ENCODE measurements around the gene TLCD5.
A peak's percentile ranks its signal among the peaks of the same experiment; 100 is the strongest.

Gene TLCD5

DNA sequence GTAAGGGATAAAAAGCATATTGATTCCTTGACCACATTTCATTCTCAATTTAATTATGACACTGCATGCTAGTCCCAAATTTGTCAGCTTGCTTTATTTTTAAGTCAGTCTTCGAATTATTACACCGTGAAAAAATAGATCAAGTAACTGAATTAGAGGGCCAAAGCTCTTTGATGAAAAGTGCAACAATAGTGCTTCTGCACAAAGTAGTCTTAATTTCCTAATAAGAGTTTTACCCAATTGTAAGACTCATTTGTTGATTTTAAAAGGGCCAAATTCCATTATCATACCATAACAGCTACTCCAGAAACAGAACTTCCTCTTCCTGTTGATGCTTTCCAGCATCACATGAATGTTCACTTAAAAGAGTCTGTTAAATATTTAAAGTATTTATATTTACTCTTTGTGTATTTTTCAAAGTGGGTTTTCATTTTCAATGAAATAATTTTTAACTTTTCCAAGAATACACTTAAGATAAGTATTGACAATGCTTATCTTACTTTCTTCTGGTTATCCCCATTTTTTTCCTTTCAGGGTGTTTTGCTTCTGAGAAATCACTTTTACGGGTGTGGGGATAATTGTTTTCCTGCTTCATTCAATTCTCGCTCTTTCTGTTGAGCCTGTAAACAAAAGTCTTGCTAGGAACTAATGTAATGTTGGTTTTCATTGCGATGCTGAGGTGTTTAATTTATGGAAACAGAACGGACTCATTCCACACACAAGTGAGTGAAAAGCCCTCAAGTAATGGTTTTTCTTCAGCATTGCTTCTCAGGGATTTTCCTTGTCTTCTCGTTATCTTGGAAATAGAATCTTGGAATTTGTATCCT, 13.2 kb downstream of the TLCD5 start:
- DNase-seq = peak in 1 of 2 experiments; percentile 9

DNA sequence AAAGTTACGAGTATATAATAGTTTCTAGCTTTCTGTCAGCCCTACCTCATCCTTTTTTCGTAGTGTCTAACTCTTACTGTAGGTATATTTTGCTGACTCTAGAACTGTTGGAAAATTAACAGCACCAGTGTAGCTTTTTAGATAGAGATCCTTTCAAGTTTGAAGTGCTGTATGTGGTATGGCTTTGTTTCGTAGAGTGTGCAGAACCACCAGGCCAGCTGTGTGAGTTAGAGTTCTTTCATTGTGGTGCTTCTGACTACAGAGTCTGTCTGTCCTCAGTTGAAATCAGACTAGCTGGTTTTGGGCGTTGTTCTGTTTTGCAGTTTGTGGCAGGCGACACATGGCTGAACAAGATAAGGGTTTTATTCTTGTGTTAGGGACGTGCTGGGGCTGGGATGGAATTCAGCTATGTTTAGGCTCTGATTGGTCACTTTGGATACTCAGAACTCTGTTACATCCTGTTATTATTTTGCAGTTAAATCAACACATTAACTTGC, 14.3 kb downstream of the TLCD5 start:
- no peak for DNase-seq

- DNase-seq = no peak
Observed at GRCh38 chr11:120340529-120340928, 15.4 kb downstream of the TLCD5 start.

DNA sequence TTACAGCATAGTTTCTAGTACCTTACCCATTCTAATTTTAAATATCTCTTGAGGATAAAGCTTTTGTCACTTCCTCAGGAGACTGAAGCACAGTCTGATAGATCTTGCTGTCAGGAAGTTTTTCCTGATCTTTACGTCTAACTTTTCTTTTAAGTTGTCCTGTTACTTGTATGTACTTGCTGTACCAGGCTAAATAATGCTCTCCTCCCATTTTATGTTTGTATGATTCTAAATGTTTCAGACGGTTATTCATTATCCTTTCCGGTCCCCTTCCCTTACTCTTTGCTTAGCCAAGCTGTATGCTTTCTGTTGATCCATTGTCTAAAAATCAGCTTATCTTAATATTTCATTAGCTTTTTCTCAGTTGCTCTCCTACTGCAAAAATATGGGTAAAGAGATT, 17.1 kb downstream of the TLCD5 start:
- no peak for DNase-seq

- no peak for DNase-seq
Observed at GRCh38 chr11:120342678-120343077, 17.6 kb downstream of the TLCD5 start.

DNA sequence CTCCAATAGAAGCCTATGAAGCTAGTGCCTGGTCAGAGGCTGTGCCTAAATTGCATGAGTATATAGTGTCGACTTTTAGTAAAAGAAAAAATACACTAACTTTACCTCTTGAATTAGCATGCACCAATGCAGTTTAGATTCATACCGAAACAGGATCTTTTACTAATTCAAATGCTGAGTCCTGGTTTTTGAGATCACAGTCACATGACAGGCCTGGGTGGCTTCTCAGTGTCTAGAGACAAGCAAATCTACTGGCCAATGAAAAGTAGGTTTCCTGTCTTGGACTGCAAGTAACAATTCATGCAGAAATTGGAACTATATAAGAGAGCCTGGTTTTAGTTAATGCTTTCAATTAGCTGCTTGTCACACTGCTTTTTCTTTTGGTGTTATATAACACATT, 18.3 kb downstream of the TLCD5 start:
- DNase-seq = no peak

- DNase-seq = no peak
Observed at GRCh38 chr11:120344302-120345004, 19.4 kb downstream of the TLCD5 start.

DNA sequence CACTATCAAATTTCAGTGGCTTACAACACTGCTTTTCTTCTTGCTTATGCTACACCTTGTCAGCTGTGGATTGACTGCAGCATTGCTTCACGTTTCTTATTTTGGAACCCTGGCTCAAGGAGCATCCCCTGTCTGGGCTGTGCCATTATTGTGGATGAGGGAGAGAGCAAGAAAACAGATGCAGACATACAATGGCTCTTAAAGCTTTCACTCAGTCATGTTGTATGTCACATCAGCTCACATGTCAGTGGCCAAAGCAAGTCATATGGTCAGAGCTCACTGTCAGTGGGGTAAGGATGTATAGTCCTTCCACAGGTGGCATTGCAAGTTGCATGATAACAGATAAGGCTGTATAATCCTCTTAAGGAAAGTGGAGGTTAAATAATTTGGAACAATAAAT, 21.1 kb downstream of the TLCD5 start:
- DNase-seq = no peak

DNA sequence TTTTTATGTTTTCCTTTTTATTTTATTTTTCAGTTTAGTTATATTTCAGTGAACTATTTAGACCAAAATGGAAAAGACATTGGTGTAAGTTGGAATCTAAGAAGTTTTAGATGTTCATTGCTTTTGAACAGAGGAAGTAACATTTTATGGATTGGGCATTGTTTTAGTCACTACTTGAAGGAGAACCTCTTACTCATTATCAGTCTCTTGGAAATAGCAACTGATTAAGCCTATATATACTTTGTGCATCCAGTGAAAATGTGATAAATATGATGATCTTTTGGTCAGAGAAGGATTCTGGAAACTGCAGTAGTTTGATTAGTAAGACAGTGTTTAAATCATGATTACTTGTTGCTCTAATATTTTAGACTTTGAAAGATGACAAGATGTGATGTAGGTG, 25.5 kb downstream of the TLCD5 start:
- DNase-seq = no peak

DNA sequence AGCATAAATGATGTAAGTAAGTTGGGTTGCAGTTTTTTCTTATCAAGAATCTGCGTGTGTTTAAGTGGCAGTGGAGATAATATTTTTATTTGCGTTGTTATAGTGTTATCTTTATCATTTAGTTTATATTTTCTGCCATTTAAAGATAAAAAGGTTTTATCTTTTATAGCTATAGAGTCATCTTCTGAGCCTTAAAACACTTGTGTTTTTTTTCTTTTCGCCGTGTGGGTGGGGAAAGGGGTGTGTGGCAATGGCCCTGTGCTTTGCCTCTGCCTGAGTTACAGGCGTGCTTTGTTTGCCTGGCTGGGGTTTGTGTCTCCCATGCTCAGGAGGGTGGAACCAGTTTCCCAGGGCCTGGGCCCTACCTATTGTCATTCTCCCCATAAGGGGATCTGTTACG, 27.3 kb downstream of the TLCD5 start:
- DNase-seq = no peak

DNA sequence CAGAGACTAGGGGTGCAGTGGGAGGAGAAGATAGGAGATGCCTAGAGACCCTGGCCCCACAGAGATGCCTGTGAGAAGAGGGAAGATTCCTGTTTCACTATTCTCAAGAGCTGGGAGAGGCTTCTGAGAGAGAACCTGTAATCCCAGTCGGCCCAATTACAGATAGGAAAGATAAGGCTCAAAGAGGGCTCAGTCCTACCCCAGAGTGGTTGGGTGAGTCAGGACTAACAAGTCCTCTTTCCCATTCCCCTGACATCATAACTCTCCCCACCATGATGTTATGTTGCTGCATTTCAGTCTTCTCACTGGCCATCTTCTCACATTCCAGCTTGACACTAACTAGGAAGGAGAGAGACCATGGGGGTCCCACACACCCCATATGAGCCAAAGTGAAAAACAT, 29.0 kb downstream of the TLCD5 start:
- no peak for DNase-seq

DNA sequence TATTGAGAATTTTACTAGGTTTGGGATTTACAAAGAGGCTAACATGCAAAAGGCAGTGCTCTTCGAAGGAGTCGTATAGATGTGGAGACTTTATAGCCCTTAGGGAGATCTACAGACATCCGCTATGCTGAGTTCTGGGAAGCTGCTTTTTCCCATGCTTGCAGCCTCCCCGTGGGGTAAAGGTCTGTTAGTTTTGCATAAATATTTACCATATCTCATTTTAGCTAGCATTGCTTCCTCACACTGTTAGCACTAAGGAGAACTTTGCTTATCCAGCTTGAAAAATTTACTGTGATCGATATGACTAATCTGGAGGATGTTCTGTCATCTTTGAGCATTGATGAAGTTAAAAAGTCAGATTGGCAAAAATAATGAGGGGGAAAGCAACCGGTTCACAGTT, 29.7 kb downstream of the TLCD5 start:
- DNase-seq = no peak

DNA sequence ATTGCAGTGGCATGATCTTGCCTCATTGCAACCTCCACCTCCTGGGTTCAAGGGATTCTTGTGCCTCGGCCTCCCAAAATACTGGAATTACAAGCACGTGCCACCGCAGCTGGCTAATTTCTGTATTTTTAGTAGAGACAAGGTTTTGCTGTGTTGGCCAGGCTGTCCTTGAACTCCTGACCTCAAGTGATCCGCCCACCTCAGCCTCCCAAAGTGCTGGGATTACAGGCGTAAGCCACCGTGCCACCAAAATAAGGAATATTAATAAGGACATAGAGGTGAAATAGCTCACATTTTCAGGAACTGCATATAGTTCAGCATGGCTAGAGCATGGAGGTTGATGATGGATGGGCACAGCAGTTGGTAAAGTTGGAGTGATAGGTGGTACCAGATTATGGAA, 32.5 kb downstream of the TLCD5 start:
- DNase-seq = no peak

DNA sequence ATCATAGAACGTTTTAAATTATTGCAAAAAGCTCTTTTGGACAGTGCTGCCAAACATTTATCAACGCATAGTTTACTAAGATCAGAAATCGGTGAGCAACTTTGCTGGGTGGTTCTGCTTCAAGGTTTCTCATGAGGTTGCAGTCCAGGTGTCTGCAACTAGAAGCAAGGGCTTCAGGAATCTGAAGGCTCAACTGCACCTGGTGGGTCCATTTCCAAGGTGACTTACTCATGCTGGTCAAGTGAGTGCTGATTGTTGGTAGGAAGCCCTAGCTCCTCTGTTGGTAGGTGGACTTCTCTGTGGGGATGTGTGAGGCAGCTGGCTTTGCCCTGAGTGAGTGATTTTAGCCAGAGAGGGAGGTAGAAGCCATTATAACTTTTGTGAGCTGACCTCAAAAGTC, 33.6 kb downstream of the TLCD5 start:
- DNase-seq = no peak

GRCh38 chr11:120363436-120363835, 38.3 kb downstream of the TLCD5 start:
- DNase-seq = no peak

DNA sequence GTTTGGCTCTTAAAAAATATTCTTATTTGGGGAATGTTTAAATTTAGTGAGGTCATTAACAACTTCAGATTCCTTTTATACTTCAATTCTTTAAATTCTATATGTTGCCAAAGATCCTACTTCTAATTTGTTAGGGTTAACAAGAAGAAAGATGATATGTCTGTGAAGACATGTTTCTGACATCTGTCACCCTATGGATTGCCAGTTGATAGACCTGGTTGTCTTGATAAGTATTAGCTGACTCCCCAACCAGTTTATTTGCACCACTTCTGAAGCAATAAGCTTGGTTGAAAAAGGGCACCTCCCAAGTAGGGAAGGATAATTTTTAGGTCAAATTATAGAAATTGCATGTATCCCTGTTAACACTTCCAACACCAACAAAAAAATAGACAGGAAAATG, 40.4 kb downstream of the TLCD5 start:
- DNase-seq = no peak

GRCh38 chr11:120372296-120372695, 47.2 kb downstream of the TLCD5 start:
- DNase-seq = no peak

GRCh38 chr11:120375076-120375475, 50.0 kb downstream of the TLCD5 start:
- DNase-seq = no peak

GRCh38 chr11:120376547-120377182, 51.6 kb downstream of the TLCD5 start:
- no peak for DNase-seq

GRCh38 chr11:120378474-120378873, 53.4 kb downstream of the TLCD5 start:
- DNase-seq = no peak

- DNase-seq = no peak
Observed at GRCh38 chr11:120381401-120381800, 56.3 kb downstream of the TLCD5 start.
